H1 (cell line): ENCODE data around the gene OR6B2. TPM values are rescaled to one million over a fixed set of nuclear protein-coding genes. Genes with fewer than 3 reads are reported as not detected.

Experiments used
- CTCF ChIA-PET: fragments of 300-600 bp; sonication (Branson Sonifier 250); formaldehyde crosslinking; loops from one replicate; lab custom pipeline; 2021; ENCODE audit not compliant: partially characterized antibody; lab: Charles Lee
- POLR2A ChIA-PET: fragments of 300-600 bp; sonication (Branson Sonifier 250); formaldehyde crosslinking; loops from one replicate; lab custom pipeline; 2021; ENCODE audit warnings: inconsistent platforms; ENCODE audit not compliant: partially characterized antibody; lab: Charles Lee
- DNase-seq, 2 experiments: peaks; one replicate each; pipeline versions ENCODE4 v3.0.0 to v3.0.0-alpha.2; 2010 to 2022; ENCODE audit warnings: low spot score in 2 of 2, low read depth in 1 of 2, mixed read lengths in 1 of 2
- FAIRE-seq: peaks from 2 replicates; lab custom pipeline; 2011; peaks lifted over from hg19 to GRCh38; lab: Jason Lieb, UNC
- H2AFZ ChIP-seq: 2 replicates; pipeline ENCODE4 v1.8.1; 2012; ENCODE audit warnings: low read length, inconsistent platforms
- H2AK5ac ChIP-seq: 2 replicates; pipeline ENCODE4 v1.6.1; 2013; ENCODE audit warnings: low read depth, low read length
- H2BK120ac ChIP-seq: replicated peaks from 2 replicates; pipeline ENCODE3; 2013; ENCODE audit warnings: low read depth, low read length, inconsistent platforms
- H2BK12ac ChIP-seq: 2 replicates; pipeline ENCODE4 v1.6.1; 2013; ENCODE audit warnings: low read depth, low read length
- H2BK15ac ChIP-seq: 2 replicates; pipeline ENCODE4 v1.6.1; 2013; ENCODE audit warnings: low read length
- H2BK20ac ChIP-seq: 2 replicates; pipeline ENCODE4 v1.6.1; 2013; ENCODE audit warnings: low read length
- H2BK5ac ChIP-seq: 2 replicates; pipeline ENCODE4 v1.6.1; 2013; ENCODE audit warnings: low read depth, low read length
- H3K14ac ChIP-seq: 2 replicates; pipeline ENCODE4 v1.6.1; 2013; ENCODE audit warnings: inconsistent platforms; ENCODE audit not compliant: insufficient read length
- H3K18ac ChIP-seq: 2 replicates; pipeline ENCODE4 v1.6.1; 2013; ENCODE audit warnings: low read length; ENCODE audit errors: extremely low read depth
- H3K23ac ChIP-seq: 2 replicates; pipeline ENCODE4 v1.6.1; 2013; ENCODE audit warnings: inconsistent platforms; ENCODE audit not compliant: insufficient read length
- H3K23me2 ChIP-seq: 2 replicates; pipeline ENCODE4 v1.6.1; 2013; ENCODE audit warnings: low read depth, low read length
- H3K27ac ChIP-seq: 2 replicates; pipeline ENCODE4 v1.6.1; 2011; ENCODE audit warnings: low read depth, low read length, inconsistent platforms
- H3K27me3 ChIP-seq, 4 experiments: replicated peaks in 1 of 4; 1 replicate in 1 of 4; 2 replicates in 3 of 4; pipeline versions ENCODE4 v1.6.1 to v1.8.1; 2011 to 2013; ENCODE audit warnings: low read length in 3 of 4, mild to moderate bottlenecking in 3 of 4, inconsistent platforms in 2 of 4, mixed read lengths in 2 of 4, moderate library complexity in 1 of 4; ENCODE audit not compliant: control insufficient read depth in 3 of 4, insufficient read depth in 3 of 4; ENCODE audit errors: extremely low read depth in 1 of 4
- H3K36me3 ChIP-seq, 4 experiments: 2 replicates each; pipeline versions ENCODE4 v1.6.1 to v1.8.1; 2011 to 2013; ENCODE audit warnings: mild to moderate bottlenecking in 4 of 4, low read length in 3 of 4, moderate library complexity in 2 of 4, control low read depth in 1 of 4, inconsistent platforms in 1 of 4; ENCODE audit not compliant: insufficient read depth in 4 of 4, control insufficient read depth in 2 of 4
- H3K4ac ChIP-seq: replicated peaks from 2 replicates; pipeline ENCODE3; 2013; ENCODE audit warnings: low read length, low read depth, mixed read lengths, inconsistent platforms; ENCODE audit not compliant: insufficient read length
- H3K4me1 ChIP-seq, 4 experiments: replicated peaks in 1 of 4; 1 replicate in 1 of 4; 2 replicates in 3 of 4; pipeline versions ENCODE4 v1.6.1 to v1.8.1; 2011 to 2013; ENCODE audit warnings: low read length in 3 of 4, inconsistent platforms in 2 of 4, mixed read lengths in 1 of 4; ENCODE audit not compliant: insufficient read depth in 4 of 4, control insufficient read depth in 3 of 4
- H3K4me2 ChIP-seq, 2 experiments: 2 replicates each; pipeline versions ENCODE4 v1.6.1 to v1.8.1; 2011 to 2013; ENCODE audit warnings: low read depth in 2 of 2, low read length in 2 of 2, control low read depth in 1 of 2, inconsistent platforms in 1 of 2, mild to moderate bottlenecking in 1 of 2; ENCODE audit not compliant: insufficient read depth in 1 of 2
- H3K4me3 ChIP-seq, 4 experiments: fragments of 200-600, 300-600 bp in 1 of 4; sonication (generic), shearing (Covaris generic), sonication (Bioruptor Twin) in 1 of 4; 2 replicates each; pipeline versions ENCODE4 v1.5.1 to v1.8.1; 2011 to 2016; ENCODE audit warnings: low read length in 4 of 4, low read depth in 3 of 4, control low read depth in 2 of 4, inconsistent platforms in 2 of 4, mild to moderate bottlenecking in 2 of 4, mixed read lengths in 1 of 4, moderate library complexity in 1 of 4; ENCODE audit not compliant: insufficient read depth in 2 of 4; ENCODE audit errors: extremely low read depth in 1 of 4
- H3K56ac ChIP-seq: replicated peaks from 2 replicates; pipeline ENCODE3; 2013; ENCODE audit warnings: low read depth, mild to moderate bottlenecking, mixed read lengths, low read length, inconsistent platforms; ENCODE audit not compliant: insufficient read length
- H3K79me1 ChIP-seq: 2 replicates; pipeline ENCODE4 v1.6.1; 2013; ENCODE audit warnings: low read depth, low read length, control low read depth
- H3K79me2 ChIP-seq, 2 experiments: 2 replicates each; pipeline versions ENCODE4 v1.6.1 to v1.8.1; 2012 to 2013; ENCODE audit warnings: low read length in 2 of 2, mild to moderate bottlenecking in 2 of 2, inconsistent platforms in 1 of 2; ENCODE audit not compliant: insufficient read depth in 2 of 2, control insufficient read depth in 1 of 2
- H3K9ac ChIP-seq, 4 experiments: replicated peaks in 1 of 4; 1 replicate in 1 of 4; 2 replicates in 3 of 4; pipeline versions ENCODE4 v1.6.1 to v1.8.1; 2011 to 2013; ENCODE audit warnings: low read depth in 3 of 4, low read length in 3 of 4, control low read depth in 2 of 4, mild to moderate bottlenecking in 2 of 4, moderate library complexity in 2 of 4, inconsistent platforms in 1 of 4; ENCODE audit errors: extremely low read depth in 1 of 4
- H3K9me3 ChIP-seq, 2 experiments: 2 replicates each; pipeline versions ENCODE4 v1.6.1 to v1.8.1; 2012 to 2013; ENCODE audit warnings: mild to moderate bottlenecking in 2 of 2, moderate library complexity in 2 of 2, control low read depth in 1 of 2, inconsistent platforms in 1 of 2, low read depth in 1 of 2, low read length in 1 of 2, mixed read lengths in 1 of 2; ENCODE audit not compliant: insufficient read depth in 2 of 2
- H4K20me1 ChIP-seq, 2 experiments: replicated peaks in 1 of 2; 2 replicates each; pipeline versions ENCODE3 to v1.8.1; 2011 to 2013; ENCODE audit warnings: inconsistent platforms in 2 of 2, low read length in 2 of 2, mild to moderate bottlenecking in 1 of 2; ENCODE audit not compliant: insufficient read depth in 2 of 2, control insufficient read depth in 1 of 2
- H4K5ac ChIP-seq: 2 replicates; pipeline ENCODE4 v1.6.1; 2013; ENCODE audit warnings: low read length, low read depth, mixed read lengths, inconsistent platforms; ENCODE audit not compliant: insufficient read length
- H4K8ac ChIP-seq: 2 replicates; pipeline ENCODE4 v1.8.0; 2013; ENCODE audit warnings: mild to moderate bottlenecking, moderate library complexity, low read length, inconsistent platforms; ENCODE audit not compliant: insufficient read depth; ENCODE audit errors: extremely low read depth
- H4K91ac ChIP-seq: replicated peaks from 2 replicates; pipeline ENCODE3; 2013; ENCODE audit warnings: low read length, mixed read lengths, inconsistent platforms; ENCODE audit not compliant: insufficient read length
- CBX5 ChIP-seq: fragments of 300-800, 300-1000 bp; sonication (generic); IDR thresholded peaks from 2 replicates; pipeline ENCODE4 v1.7.1; 2016; ENCODE audit warnings: antibody characterized with exemption, low read length, low read depth
- CHD2 ChIP-seq: IDR thresholded peaks from 2 replicates; pipeline ENCODE4 v1.6.1; 2012; ENCODE audit warnings: low read length, improper control_type of control experiment
- NRF1 ChIP-seq: IDR thresholded peaks from 2 replicates; pipeline ENCODE4 v1.6.1; 2011; ENCODE audit warnings: mild to moderate bottlenecking, low read depth, low read length, improper control_type of control experiment
- POLR2AphosphoS5 ChIP-seq: IDR thresholded peaks from 2 replicates; pipeline ENCODE4 v1.6.1; 2011; ENCODE audit warnings: low read depth, low read length
- SAP30 ChIP-seq: fragments of 300-600 bp; sonication (generic); IDR thresholded peaks from 2 replicates; pipeline ENCODE4 v1.7.1; 2012; ENCODE audit warnings: low read length, moderate library complexity, mild to moderate bottlenecking, inconsistent platforms; ENCODE audit not compliant: insufficient read depth, insufficient replicate concordance
- SIRT6 ChIP-seq: IDR thresholded peaks from one replicate; pipeline ENCODE4 v1.7.1; 2012; ENCODE audit warnings: low read length, inconsistent platforms
- SP4 ChIP-seq: IDR thresholded peaks from 2 replicates; pipeline ENCODE4 v1.6.1; 2012; ENCODE audit warnings: low read length, inconsistent platforms
- WGBS, 2 experiments: shearing (Covaris generic) in 1 of 2; methylation state at CpG; one replicate each; pipeline versions ENCODE4 v1.1.6 to v1.1.7; 2013 to 2015; ENCODE audit warnings: low lambda C conversion rate in 2 of 2, mixed read lengths in 2 of 2, inconsistent platforms in 1 of 2, low coverage in 1 of 2, missing lambda C conversion rate in 1 of 2; ENCODE audit not compliant: insufficient replicate concordance in 2 of 2, insufficient coverage in 1 of 2, insufficient read length in 1 of 2; ENCODE audit errors: extremely low coverage in 1 of 2, missing lambda C conversion rate in 1 of 2; 5-methylcytosine and 5-hydroxymethylcytosine counted together
- polyA plus RNA-seq, 7 experiments: library from polyadenylated mRNA; depleted of rRNA in 3 of 7; stranded (reverse) in 5 of 7; unstranded in 2 of 7; fragments of >200 nt in 5 of 7; fragments of 200-250 nt in 2 of 7; gene quantifications; 1 replicate in 5 of 7; 2 replicates in 1 of 7; 4 replicates in 1 of 7; pipeline versions ENCODE4 v1.2.1 to v1.2.3, GENCODE V29; 2011 to 2013; ENCODE audit warnings: missing spikeins in 2 of 7, mixed read lengths in 2 of 7
- total RNA-seq: library from RNA; stranded (reverse); fragmentation: NEBNext Ultra II Directional; extraction: Animal tissue kit (Norgen Biotek cat#: 25700); gene quantifications from 2 replicates; pipeline ENCODE4 v1.2.1, GENCODE V29; 2021

The OR6B2 gene
- total and polyA plus RNA-seq, 2 of the 8 experiments (the other 6 are each of a cell fraction or from before 2014, with no cell fraction given), result not detected

GRCh38 chr2:239997686-239998409, 32.4 kb downstream of the OR6B2 start:
- Histone ChIP-seq H3K56ac (no peak overlapping the region), H2AK5ac (no peak overlapping the region), H4K91ac (no peak overlapping the region), H3K23me2 (no peaks in the 10 kb centered on the region), H4K20me1 (peaks cover 5 to 6% of the 10 kb centered on the region in 2 experiments), H3K27ac (no peak overlapping the region), H4K5ac (no peak overlapping the region), H3K4me1 (peaks cover 0 to 4% (median 0%) of the 10 kb centered on the region in 4 experiments; a peak in 1 of 7 replicates), H3K79me2 (no peaks in the 10 kb centered on the region), H3K9ac (no peak overlapping the region), H2BK5ac (no peak overlapping the region), H2BK120ac (no peak overlapping the region), H3K36me3 (peaks cover 7 to 20% (median 16%) of the 10 kb centered on the region in 4 experiments; a peak in 6 of 8 replicates), H3K4me2 (no peak overlapping the region), H3K27me3 (no peaks in the 10 kb centered on the region), H3K9me3 (no peaks in the 10 kb centered on the region), H2BK12ac (no peak overlapping the region), H3K4me3 (no peak overlapping the region), H3K23ac (no peak overlapping the region), H2AFZ (no peak overlapping the region), H4K8ac (no peak overlapping the region), H3K79me1 (peaks cover 2% of the 10 kb centered on the region; the same call in 1 of the 2 replicates), H3K18ac (no peak overlapping the region), H2BK20ac (no peak overlapping the region), H3K14ac (no peak overlapping the region), H3K4ac (no peak overlapping the region), H2BK15ac (no peak overlapping the region)
- WGBS, 2 experiments, result 81% methylated on average over 9 of the region's 9 CpGs; no CpG with 5 or more reads in 1 of the 2 experiments
- POLR2A ChIA-PET, result no interaction called here
- FAIRE-seq, result no peak
- CTCF ChIA-PET, result interaction anchor here (0.7 kb wide), 1 partner anchor 30 kb away, joined by 3 read pairs; no protein-coding TSS in a partner anchor
- no peak for DNase-seq
- TF ChIP-seq CBX5 (no peak), NRF1 (no peak), SIRT6 (no peak), SAP30 (no peak), CHD2 (no peak), POLR2AphosphoS5 (no peak), SP4 (no peak)
